ENCODE data around the gene NAA80.

The NAA80 gene

GRCh38 chr3:50254577-50255250, 44.5 kb downstream of the NAA80 start:
- no peak for DNase-seq

GRCh38 chr3:50251220-50251619, 48.0 kb downstream of the NAA80 start:
- DNase-seq = no peak

- no peak for DNase-seq
These were observed 48.7 kb downstream of the NAA80 start for GRCh38 chr3:50250514-50250913.

GRCh38 chr3:50249457-50249856, 49.7 kb downstream of the NAA80 start:
- DNase-seq = no peak

GRCh38 chr3:50248387-50248786, 50.8 kb downstream of the NAA80 start:
- no peak for DNase-seq

GRCh38 chr3:50246517-50246954, 52.7 kb downstream of the NAA80 start:
- no peak for DNase-seq
